ENCODE results near the gene CSNK1G1. TPM values are rescaled to one million over a fixed set of nuclear protein-coding genes. Genes with fewer than 3 reads are reported as not detected.

CSNK1G1 gene
- total RNA-seq, 1 donor from 2014 or later, result 19.8 TPM

DNA sequence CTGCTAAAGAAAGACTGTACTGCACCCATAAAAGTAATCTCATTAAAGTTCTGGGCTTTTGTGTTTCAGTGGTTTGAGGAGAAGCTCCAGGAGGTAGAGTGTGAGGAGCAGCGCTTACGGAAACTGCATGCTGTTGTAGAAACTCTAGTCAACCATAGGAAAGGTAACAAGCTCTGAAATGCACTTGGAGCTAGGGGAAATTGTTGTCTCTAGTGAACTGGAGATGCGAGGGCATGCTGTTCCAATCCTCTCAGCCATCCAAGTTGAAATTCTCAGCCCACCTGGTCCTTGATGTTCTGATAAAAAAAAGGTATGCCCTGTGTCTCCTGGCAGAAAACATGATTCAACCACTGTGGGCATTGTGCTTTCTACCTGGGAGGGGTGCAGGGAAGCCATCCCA lies 225.8 kb downstream of the CSNK1G1 start:
- peaks cover 99% of the 10 kb centered on the region for H3K36me3 ChIP-seq
- H3K4me1 ChIP-seq, result peaks cover 23% of the 10 kb centered on the region
- no peaks in the 10 kb centered on the region for H3K9me3 ChIP-seq
- H3K4me3 ChIP-seq, result no peak overlapping the region
- no peak overlapping the region for H3K27ac ChIP-seq
- ATAC-seq (no peak), DNase-seq (no peak)
- intact Hi-C loops (cut with DNase I), result no loop called here
- no peaks in the 10 kb centered on the region for H3K27me3 ChIP-seq (ENCODE audit: low read depth)
- TF ChIP-seq, protein P1, sequence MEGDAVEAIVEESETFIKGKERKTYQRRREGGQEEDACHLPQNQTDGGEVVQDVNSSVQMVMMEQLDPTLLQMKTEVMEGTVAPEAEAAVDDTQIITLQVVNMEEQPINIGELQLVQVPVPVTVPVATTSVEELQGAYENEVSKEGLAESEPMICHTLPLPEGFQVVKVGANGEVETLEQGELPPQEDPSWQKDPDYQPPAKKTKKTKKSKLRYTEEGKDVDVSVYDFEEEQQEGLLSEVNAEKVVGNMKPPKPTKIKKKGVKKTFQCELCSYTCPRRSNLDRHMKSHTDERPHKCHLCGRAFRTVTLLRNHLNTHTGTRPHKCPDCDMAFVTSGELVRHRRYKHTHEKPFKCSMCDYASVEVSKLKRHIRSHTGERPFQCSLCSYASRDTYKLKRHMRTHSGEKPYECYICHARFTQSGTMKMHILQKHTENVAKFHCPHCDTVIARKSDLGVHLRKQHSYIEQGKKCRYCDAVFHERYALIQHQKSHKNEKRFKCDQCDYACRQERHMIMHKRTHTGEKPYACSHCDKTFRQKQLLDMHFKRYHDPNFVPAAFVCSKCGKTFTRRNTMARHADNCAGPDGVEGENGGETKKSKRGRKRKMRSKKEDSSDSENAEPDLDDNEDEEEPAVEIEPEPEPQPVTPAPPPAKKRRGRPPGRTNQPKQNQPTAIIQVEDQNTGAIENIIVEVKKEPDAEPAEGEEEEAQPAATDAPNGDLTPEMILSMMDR (IDR thresholded peaks at IDR 0.05), result no peak

DNA sequence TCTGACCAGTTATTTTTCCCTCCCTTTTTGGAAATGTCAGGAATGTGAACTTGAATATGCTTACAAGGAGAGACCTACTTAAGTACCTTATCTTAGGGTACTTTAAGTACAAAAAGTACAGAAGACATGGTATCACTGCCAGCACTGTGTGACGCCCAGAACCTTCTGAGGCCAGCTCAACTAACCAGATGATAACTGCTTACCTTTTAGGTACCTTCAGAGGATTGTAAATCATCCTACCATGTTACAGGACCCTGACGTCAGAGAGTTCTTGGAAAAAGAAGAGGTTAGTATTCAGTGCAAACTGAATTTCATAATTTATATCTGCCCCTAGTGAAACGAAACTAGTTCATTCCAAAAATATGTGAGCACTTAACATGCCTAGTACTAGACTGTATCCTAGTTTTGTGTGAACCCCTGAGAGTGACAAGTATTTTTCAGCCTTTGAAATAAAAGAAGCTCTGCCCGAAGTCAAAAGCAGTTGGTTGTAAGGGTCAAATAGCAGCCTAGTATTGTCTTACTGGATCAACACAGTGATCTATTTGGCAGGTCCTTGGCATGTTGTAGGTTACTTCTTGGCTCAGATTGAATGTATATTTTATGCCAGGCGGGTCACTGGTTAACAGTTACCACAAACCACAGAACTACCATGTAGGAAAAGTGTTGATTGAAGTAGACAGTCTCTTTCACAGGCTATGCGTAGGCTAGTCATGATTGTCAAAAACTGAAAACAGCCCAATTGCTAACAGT lies 228.3 kb downstream of the CSNK1G1 start:
- H3K4me1 ChIP-seq, result peaks cover 7% of the 10 kb centered on the region
- no peaks in the 10 kb centered on the region for H3K27me3 ChIP-seq (ENCODE audit: low read depth)
- peak; percentile 65 for DNase-seq
- no peaks in the 10 kb centered on the region for H3K9me3 ChIP-seq
- H3K27ac ChIP-seq, result peak overlapping the region; percentile 12
- intact Hi-C loops (cut with DNase I), result no loop called here
- H3K36me3 ChIP-seq, result peaks cover 99% of the 10 kb centered on the region
- H3K4me3 ChIP-seq, result no peak overlapping the region
- TF ChIP-seq, protein P1 (IDR thresholded peaks at IDR 0.05), result no peak
- peak; percentile 93 to 95 for ATAC-seq

DNA sequence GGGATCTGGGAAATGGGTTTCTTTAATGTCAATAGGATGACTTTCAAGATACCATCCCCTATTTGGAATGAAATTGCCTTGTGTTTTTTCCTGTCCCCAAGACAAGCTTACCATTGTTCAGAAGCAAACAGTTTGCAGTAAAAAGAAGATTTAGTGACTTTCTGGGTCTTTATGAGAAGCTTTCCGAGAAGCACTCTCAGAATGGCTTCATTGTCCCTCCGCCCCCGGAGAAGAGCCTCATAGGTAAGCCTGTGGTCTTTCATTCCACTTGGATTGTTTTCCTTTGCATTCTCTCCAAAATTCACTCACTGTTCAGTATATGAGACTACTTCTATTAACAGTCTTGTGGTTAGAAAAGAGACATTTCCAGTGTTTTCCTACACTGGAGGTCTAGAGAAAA lies 230.0 kb downstream of the CSNK1G1 start:
- ATAC-seq, result no peak
- Histone ChIP-seq H3K9me3 (no peaks in the 10 kb centered on the region), H3K4me1 (no peaks in the 10 kb centered on the region), H3K27ac (no peak overlapping the region), H3K4me3 (no peak overlapping the region), H3K36me3 (peaks cover 99% of the 10 kb centered on the region), H3K27me3 (ENCODE audit: low read depth) (no peaks in the 10 kb centered on the region)
- TF ChIP-seq, protein P1 (IDR thresholded peaks at IDR 0.05), result no peak
- no peak for DNase-seq
- intact Hi-C loops (cut with DNase I), result no loop called here

DNA sequence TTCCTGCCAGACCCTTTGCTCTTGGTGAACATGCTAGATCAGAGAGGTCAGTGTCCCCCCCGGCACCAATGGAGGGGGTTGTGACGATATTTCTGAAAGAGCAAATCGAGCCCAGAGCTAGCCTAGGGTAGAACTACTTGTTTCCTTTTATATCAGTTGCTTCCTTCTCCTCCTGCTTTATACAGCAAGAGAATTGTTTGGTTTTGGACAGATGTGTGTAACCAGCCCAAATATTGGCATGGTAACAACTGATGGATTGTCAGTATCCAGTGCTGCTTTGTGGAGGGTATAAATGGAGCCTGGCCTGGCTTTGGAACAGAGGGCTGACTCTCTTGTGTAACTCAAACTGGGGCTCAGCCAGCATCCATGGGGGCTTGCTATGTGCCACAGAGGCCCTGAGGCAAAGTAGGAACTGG lies 233.0 kb downstream of the CSNK1G1 start:
- Histone ChIP-seq H3K4me3 (no peak overlapping the region), H3K36me3 (peaks cover 99% of the 10 kb centered on the region), H3K4me1 (no peaks in the 10 kb centered on the region), H3K27me3 (ENCODE audit: low read depth) (no peaks in the 10 kb centered on the region), H3K27ac (no peak overlapping the region), H3K9me3 (no peaks in the 10 kb centered on the region)
- TF ChIP-seq, protein P1 (IDR thresholded peaks at IDR 0.05), result no peak
- intact Hi-C loops (cut with DNase I), result no loop called here
- DNase-seq (no peak), ATAC-seq (no peak)

DNA sequence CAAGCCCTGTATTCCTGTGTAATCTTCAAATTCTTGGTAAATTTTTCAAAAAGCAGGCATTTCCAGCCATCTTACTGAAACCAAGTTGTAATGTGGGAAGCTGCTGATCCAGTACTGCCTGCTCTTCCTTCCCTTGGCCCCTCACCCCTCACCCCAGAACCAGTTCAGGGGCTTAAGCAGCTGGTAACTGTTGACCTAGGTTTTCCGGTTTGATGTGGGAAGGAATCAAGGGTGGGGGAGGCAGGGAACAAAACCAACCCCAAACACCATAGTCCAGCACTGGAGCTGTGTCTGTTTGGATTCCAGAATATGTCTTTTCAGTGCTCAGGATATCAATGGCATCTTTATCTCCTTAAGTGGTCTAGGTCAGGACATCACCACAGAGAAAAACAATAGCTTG lies 233.5 kb downstream of the CSNK1G1 start:
- ATAC-seq (no peak), DNase-seq (no peak)
- peaks cover 99% of the 10 kb centered on the region for H3K36me3 ChIP-seq
- TF ChIP-seq, protein P1 (IDR thresholded peaks at IDR 0.05), result no peak
- no peak overlapping the region for H3K4me3 ChIP-seq
- no peaks in the 10 kb centered on the region for H3K9me3 ChIP-seq
- H3K27ac ChIP-seq, result no peak overlapping the region
- intact Hi-C loops (cut with DNase I), result no loop called here
- peaks cover 3% of the 10 kb centered on the region for H3K4me1 ChIP-seq
- H3K27me3 ChIP-seq (ENCODE audit: low read depth), result no peaks in the 10 kb centered on the region
